ENCODE data around the gene CAMK2A. TPM values are rescaled to one million over a fixed set of nuclear protein-coding genes. Genes with fewer than 3 reads are reported as not detected.

CAMK2A gene
- polyA plus RNA-seq, 2 of the 4 experiments (the other 2 are of a cell fraction) = 0.09 to 0.93 TPM

DNA sequence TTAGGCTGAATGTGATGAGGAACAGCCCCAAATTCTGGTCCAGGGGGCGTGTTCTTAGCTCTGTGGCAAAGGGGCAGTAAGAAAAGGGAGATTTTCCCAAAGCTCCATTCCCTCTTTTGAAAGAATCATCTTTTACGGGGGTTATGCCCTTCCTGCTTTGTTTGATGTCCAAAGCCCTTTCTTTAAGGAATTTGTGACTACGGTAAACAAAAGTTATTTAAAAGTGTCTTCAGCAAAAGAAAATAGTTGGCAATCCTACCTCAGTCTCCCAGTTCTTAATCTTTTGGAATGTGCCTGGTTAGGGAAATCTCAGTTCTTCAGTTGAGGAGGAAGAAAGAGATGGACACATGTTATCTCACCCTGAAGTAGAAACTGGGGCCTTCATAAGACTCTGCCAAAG lies 37.6 kb upstream of the CAMK2A start (continued):
- TF ChIP-seq CBX8 (IDR thresholded peaks at IDR 0.05) (no peak), POLR2A (IDR thresholded peaks at IDR 0.05; ENCODE audit: low read length) (no peak)

DNA sequence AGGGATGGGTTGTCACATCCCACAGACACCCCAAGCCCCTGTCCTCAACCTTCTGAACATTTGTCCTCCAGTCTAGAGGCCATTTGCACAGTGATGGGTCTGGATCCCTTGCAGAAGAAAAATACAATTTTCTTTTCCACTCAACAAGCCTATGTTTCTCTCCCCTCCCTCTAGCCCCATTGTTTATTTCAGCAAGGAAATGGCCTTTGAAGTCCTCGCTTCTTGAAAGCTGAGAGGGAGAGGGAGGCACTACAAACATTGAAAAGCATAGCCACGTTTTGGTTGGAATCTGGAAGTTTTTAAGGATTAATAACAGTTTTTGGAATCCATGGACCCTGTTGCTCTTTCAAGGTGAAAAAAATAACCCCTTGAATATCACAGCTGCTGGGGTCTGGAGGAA lies 37.1 kb upstream of the CAMK2A start:
- ChIA-PET CTCF (interaction anchor here (1.3 to 2.1 kb wide), 5 partner anchors 8 to 39 kb away, joined by 5 to 10 read pairs (median 6); partner anchors contain the start of gene ARSI), POLR2A (no interaction called here)
- peaks cover 9% of the 10 kb centered on the region for H3K4me1 ChIP-seq
- no peak overlapping the region for H3K4me2 ChIP-seq
- H3K27ac ChIP-seq = peak overlapping the region in 1 of 2 experiments; percentile 43; a peak in 2 of 6 replicates
- TF ChIP-seq, protein P1, sequence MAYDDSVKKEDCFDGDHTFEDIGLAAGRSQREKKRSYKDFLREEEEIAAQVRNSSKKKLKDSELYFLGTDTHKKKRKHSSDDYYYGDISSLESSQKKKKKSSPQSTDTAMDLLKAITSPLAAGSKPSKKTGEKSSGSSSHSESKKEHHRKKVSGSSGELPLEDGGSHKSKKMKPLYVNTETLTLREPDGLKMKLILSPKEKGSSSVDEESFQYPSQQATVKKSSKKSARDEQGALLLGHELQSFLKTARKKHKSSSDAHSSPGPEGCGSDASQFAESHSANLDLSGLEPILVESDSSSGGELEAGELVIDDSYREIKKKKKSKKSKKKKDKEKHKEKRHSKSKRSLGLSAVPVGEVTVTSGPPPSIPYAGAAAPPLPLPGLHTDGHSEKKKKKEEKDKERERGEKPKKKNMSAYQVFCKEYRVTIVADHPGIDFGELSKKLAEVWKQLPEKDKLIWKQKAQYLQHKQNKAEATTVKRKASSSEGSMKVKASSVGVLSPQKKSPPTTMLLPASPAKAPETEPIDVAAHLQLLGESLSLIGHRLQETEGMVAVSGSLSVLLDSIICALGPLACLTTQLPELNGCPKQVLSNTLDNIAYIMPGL (CRISPR knock-in tag; IDR thresholded peaks at IDR 0.05; ENCODE audit: borderline replicate concordance) = no peak
- TF ChIP-seq ZC3H11A (IDR thresholded peaks at IDR 0.05) (no peak), EP300 (IDR thresholded peaks at IDR 0.05) (no peak), PHF8 (IDR thresholded peaks at IDR 0.05; ENCODE audit: borderline replicate concordance, low read depth) (no peak), KDM5A (IDR thresholded peaks at IDR 0.05) (no peak), JUN (IDR thresholded peaks at IDR 0.05) (no peak), RCOR1 (IDR thresholded peaks at IDR 0.05; ENCODE audit: low read depth, low read length) (no peak), MAZ (IDR thresholded peaks at IDR 0.05; ENCODE audit: borderline replicate concordance, low read depth, low read length) (no peak), EHF (CRISPR knock-in tag; IDR thresholded peaks at IDR 0.05) (no peak), HOXA7 (CRISPR knock-in tag; IDR thresholded peaks at IDR 0.05) (no peak), HDAC2 (IDR thresholded peaks at IDR 0.05) (no peak)
- TF ChIP-seq, protein P2, sequence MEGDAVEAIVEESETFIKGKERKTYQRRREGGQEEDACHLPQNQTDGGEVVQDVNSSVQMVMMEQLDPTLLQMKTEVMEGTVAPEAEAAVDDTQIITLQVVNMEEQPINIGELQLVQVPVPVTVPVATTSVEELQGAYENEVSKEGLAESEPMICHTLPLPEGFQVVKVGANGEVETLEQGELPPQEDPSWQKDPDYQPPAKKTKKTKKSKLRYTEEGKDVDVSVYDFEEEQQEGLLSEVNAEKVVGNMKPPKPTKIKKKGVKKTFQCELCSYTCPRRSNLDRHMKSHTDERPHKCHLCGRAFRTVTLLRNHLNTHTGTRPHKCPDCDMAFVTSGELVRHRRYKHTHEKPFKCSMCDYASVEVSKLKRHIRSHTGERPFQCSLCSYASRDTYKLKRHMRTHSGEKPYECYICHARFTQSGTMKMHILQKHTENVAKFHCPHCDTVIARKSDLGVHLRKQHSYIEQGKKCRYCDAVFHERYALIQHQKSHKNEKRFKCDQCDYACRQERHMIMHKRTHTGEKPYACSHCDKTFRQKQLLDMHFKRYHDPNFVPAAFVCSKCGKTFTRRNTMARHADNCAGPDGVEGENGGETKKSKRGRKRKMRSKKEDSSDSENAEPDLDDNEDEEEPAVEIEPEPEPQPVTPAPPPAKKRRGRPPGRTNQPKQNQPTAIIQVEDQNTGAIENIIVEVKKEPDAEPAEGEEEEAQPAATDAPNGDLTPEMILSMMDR (IDR thresholded peaks at IDR 0.05) = no peak
- TF ChIP-seq, protein P3, sequence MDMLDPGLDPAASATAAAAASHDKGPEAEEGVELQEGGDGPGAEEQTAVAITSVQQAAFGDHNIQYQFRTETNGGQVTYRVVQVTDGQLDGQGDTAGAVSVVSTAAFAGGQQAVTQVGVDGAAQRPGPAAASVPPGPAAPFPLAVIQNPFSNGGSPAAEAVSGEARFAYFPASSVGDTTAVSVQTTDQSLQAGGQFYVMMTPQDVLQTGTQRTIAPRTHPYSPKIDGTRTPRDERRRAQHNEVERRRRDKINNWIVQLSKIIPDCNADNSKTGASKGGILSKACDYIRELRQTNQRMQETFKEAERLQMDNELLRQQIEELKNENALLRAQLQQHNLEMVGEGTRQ (IDR thresholded peaks at IDR 0.05) = no peak
- TF ChIP-seq, protein P4, sequence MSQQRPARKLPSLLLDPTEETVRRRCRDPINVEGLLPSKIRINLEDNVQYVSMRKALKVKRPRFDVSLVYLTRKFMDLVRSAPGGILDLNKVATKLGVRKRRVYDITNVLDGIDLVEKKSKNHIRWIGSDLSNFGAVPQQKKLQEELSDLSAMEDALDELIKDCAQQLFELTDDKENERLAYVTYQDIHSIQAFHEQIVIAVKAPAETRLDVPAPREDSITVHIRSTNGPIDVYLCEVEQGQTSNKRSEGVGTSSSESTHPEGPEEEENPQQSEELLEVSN (IDR thresholded peaks at IDR 0.05; ENCODE audit: borderline replicate concordance, low read depth) = no peak
- TF ChIP-seq, protein P5, sequence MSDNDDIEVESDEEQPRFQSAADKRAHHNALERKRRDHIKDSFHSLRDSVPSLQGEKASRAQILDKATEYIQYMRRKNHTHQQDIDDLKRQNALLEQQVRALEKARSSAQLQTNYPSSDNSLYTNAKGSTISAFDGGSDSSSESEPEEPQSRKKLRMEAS (IDR thresholded peaks at IDR 0.05) = no peak
- H3K9me3 ChIP-seq = no peaks in the 10 kb centered on the region
- H3K4me3 ChIP-seq = no peak overlapping the region
- FAIRE-seq = no peak
- DNase-seq (ENCODE audit: low read depth in 1 of 2, low spot score in 1 of 2) = no peak
- no peak for ATAC-seq
- 63% methylated on average over 2 of the region's 2 CpGs for WGBS (ENCODE audit: missing lambda C conversion rate)

DNA sequence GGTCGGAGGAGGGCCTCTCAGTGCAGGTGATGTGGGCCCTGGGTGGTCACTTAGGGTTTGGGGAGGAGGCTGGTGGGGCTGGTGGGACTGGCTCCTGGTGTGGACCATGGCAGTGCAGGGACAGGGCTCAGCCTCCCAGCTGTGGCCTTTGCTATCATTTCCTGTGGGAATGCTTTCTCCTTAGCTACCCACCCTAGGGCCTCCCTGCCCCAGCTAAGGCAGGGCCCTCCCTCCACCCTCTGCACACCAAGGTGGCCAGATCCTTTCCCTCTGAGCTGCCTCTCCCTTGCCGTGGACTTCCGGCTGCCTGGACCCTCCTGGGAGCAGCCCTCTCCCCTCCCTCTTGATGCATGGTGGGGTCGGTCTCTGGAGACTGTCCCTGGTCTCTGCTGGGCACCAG lies 35.9 kb upstream of the CAMK2A start:
- no peak for ATAC-seq
- Histone ChIP-seq H3K4me3 (no peak overlapping the region), H3K4me2 (no peak overlapping the region), H3K9me3 (no peaks in the 10 kb centered on the region), H3K27ac (0 out of 6 replicates have a peak overlapping the region, but pooled peaks of 1 of the 2 experiments have one; percentile 24), H3K4me1 (peaks cover 15% of the 10 kb centered on the region)
- no peak for DNase-seq (ENCODE audit: low read depth in 1 of 2, low spot score in 1 of 2)
- no peak for FAIRE-seq
- ChIA-PET CTCF (interaction anchor here (1.2 to 2.1 kb wide), 4 partner anchors 9 to 24 kb away, joined by 5 to 10 read pairs (median 6); partner anchors contain the start of gene ARSI), POLR2A (no interaction called here)
- TF ChIP-seq KDM1A (IDR thresholded peaks at IDR 0.05; ENCODE audit: low read depth) (no peak), ZFP36 (IDR thresholded peaks at IDR 0.05; ENCODE audit: borderline replicate concordance, partially characterized antibody) (no peak), CHD2 (IDR thresholded peaks at IDR 0.05; ENCODE audit: low read length, partially characterized antibody) (no peak), HEYL (CRISPR knock-in tag; IDR thresholded peaks at IDR 0.05) (no peak), RARB (CRISPR knock-in tag; IDR thresholded peaks at IDR 0.05) (no peak), BHLHE40 (IDR thresholded peaks at IDR 0.05; ENCODE audit: low read depth, low read length) (no peak), ZSCAN20 (CRISPR knock-in tag; IDR thresholded peaks at IDR 0.05) (no peak), NFE2L2 (conservative IDR thresholded peaks at IDR 0.05; ENCODE audit: low read length) (no peak), POLR2AphosphoS2 (conservative IDR thresholded peaks at IDR 0.05; ENCODE audit: low read length) (no peak), TFCP2L1 (CRISPR knock-in tag; IDR thresholded peaks at IDR 0.05) (no peak)
- TF ChIP-seq, protein P4 (IDR thresholded peaks at IDR 0.05; ENCODE audit: borderline replicate concordance, low read depth) = no peak
- TF ChIP-seq, protein P2 (IDR thresholded peaks at IDR 0.05) = no peak
- TF ChIP-seq, protein P6, sequence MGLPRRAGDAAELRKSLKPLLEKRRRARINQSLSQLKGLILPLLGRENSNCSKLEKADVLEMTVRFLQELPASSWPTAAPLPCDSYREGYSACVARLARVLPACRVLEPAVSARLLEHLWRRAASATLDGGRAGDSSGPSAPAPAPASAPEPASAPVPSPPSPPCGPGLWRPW (IDR thresholded peaks at IDR 0.05) = no peak
- WGBS (ENCODE audit: missing lambda C conversion rate) = 88% methylated on average over 4 of the region's 4 CpGs

All from A549 (cell line).